Activated naive CD8-positive, alpha-beta T cell treated with anti-CD3 and anti-CD28 coated beads for 36 hours (primary cell): Measurements from ENCODE around the gene TAF1D. TPM values are rescaled to one million over a fixed set of nuclear protein-coding genes. Genes with fewer than 3 reads are reported as not detected.
"Not testable (repeated sequence)": the region's sequence is repeated elsewhere in the genome, so short reads cannot be mapped to it uniquely, and the experiment has no call there.

Experiments used
- DNase-seq: peaks from one replicate; pipeline ENCODE4 v3.0.0; 2021
- H3K27ac Mint-ChIP-seq: one replicate; pipeline ENCODE4 v1.8.0; 2022; ENCODE audit warnings: mild to moderate bottlenecking, moderate library complexity, mixed read lengths
- H3K27me3 Mint-ChIP-seq: one replicate; pipeline ENCODE4 v1.8.0; 2022; ENCODE audit warnings: mild to moderate bottlenecking, mixed read lengths
- H3K36me3 Mint-ChIP-seq: one replicate; pipeline ENCODE4 v1.8.0; 2021; ENCODE audit warnings: mild to moderate bottlenecking, mixed read lengths
- H3K4me1 Mint-ChIP-seq: one replicate; pipeline ENCODE4 v1.8.0; 2021; ENCODE audit warnings: mixed read lengths
- H3K4me3 Mint-ChIP-seq: one replicate; pipeline ENCODE4 v1.8.0; 2022; ENCODE audit warnings: mild to moderate bottlenecking, moderate library complexity, mixed read lengths
- H3K9me3 Mint-ChIP-seq: one replicate; pipeline ENCODE4 v1.8.0; 2022; ENCODE audit warnings: mixed read lengths
- total RNA-seq, 2 experiments: library from RNA; stranded (reverse); gene quantifications; one replicate each; pipeline ENCODE4 v1.2.3, GENCODE V29; 2021

The TAF1D gene, protein sequence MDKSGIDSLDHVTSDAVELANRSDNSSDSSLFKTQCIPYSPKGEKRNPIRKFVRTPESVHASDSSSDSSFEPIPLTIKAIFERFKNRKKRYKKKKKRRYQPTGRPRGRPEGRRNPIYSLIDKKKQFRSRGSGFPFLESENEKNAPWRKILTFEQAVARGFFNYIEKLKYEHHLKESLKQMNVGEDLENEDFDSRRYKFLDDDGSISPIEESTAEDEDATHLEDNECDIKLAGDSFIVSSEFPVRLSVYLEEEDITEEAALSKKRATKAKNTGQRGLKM
- 100 to 1,000 TPM; 314 to 324 TPM for total RNA-seq

DNA sequence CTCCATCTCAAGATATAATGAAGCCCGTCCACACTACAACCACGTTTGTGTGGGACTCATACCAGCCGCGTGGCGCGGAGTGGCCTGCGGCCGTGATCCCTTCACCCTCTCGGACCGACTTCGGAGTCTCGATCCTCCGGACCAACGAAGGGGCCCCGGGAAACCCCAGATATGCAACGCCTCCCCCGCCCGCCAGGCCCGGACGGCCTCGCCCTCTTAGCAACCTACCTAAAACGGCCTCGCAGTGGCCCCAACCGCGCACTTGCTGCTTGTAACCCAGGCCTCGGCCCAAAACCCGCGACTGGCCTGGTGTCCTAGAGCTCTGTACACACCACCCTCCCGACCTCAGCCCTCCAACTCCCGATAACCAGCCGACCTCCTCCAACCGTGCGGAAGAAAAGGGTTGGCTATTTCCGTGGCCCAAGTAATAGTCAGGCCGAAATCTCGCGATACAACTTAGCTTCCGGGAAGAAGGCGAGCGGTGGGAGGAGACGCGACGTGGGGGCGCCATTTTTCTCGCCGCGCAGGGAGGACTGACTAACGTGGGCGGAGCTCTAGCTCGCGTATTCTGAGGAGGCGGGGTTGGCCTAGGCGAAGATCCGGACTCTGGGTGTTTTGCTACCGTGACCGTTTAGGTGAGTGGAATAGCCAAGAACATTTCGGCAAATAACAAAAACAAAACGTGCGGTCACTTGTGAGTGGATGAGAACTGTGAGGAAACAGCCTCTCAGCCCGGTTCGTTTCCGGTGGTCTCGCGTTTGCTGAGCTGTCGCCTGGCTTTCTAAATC lies at the start of gene TAF1D, which contains the start of gene C11orf54:
Gene TAF1D, minus strand, starts transcription at position 402 of the 788 bp plus-strand sequence. CDS start 2,191 bp downstream, outside the sequence.
Gene C11orf54, plus strand, starts transcription at position 579 of the 788 bp plus-strand sequence. CDS start 5,722 bp downstream, outside the sequence.
- Mint-ChIP-seq H3K27ac (peak within 1 kb of the TSS; percentile 100), H3K4me1 (peaks cover 40% of the 10 kb centered on the region), H3K4me3 (peak within 1 kb of the TSS; percentile 100), H3K9me3 (no peaks in the 10 kb centered on the region), H3K36me3 (peaks cover 56% of the 10 kb centered on the region), H3K27me3 (peaks cover 11% of the 10 kb centered on the region)
- peak; percentile 94 for DNase-seq

DNA sequence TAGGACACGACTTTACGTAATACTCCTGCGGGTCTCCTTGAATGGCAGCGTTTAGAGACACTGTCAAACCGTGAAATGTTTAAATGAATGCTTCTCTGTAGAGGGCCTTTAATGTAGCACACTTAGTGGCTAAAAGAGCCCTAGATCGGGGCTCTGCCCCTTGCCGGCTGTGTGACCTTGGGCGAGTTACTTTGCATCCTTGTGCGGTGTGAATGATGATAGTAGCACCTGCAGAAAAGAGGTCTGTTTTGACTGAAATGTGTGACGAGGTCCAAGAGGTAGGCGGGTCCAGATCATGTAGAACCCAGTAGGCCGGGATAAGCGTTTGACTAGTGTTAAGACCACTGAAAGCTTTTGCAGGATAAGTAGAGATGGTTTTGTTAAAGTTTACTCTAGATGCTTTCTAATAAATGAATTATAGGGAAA lies 43.7 kb upstream of the TAF1D start:
- peak overlapping the region; percentile 96 for H3K27ac Mint-ChIP-seq
- H3K4me3 Mint-ChIP-seq: peak overlapping the region; percentile 99
- no peaks in the 10 kb centered on the region for H3K9me3 Mint-ChIP-seq
- H3K27me3 Mint-ChIP-seq: peaks cover 4% of the 10 kb centered on the region
- DNase-seq: peak; percentile 22
- H3K4me1 Mint-ChIP-seq: peaks cover 34% of the 10 kb centered on the region
- H3K36me3 Mint-ChIP-seq: peaks cover 32% of the 10 kb centered on the region

DNA sequence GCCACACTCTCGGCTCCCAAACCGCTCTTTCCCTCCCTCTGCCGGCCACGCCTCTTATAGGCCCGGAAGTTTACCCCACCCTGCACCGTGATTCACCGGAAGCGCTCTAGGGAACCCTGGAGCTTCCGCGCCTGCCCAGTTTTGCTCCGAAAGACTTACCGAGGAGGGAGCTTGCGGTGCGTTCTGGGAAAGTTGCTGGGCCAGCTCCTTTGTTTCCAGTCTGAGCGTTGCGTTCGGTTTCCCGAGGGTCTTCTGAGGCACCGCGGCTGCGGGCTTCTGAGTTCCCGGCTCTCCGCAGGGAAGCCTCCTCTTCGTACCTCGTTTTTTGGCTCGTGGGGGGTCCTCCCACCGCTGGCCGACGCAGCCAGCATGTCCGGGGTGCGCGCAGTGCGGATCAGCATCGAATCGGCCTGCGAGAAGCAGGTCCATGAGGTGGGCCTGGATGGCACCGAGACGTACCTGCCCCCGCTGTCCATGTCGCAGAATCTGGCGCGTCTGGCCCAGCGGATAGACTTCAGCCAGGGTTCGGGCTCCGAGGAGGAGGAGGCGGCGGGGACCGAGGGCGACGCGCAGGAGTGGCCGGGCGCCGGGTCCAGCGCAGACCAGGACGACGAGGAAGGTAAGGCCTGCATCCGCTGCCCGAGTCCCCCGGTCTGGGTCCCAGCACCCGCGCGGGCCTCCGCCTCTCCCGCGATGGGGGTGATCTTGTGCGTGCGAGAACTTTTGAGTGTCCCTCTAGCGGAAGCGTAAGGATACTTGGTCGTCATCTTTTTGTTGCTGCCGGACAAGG lies 43.0 kb upstream of the TAF1D start, which contains the start of gene MED17:
Gene MED17, plus strand, starts transcription at position 138 of the 790 bp plus-strand sequence. Its CDS starts 232 bp downstream, at position 370.
- Mint-ChIP-seq H3K27me3 (peaks cover 4% of the 10 kb centered on the region), H3K4me1 (peaks cover 30% of the 10 kb centered on the region)

DNA sequence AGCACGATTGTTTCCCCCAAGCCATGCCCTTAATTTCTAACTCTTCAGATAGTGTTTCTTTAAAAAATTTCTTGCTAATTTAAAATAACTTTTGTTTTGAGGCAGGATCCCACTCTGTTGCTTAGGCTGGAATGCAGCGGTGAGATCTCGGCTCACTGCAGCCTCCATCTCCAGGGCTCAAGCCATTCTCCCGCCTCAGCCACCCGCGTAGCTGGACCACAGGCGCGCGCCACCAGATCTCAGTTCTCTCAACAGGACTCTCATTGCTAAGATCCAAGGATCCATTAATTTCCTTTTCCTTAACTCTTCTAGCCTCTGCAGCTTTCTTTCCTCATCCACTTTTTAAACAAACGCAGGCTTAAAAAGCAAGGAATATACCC lies 42.5 kb upstream of the TAF1D start:
- peaks cover 29% of the 10 kb centered on the region for H3K4me1 Mint-ChIP-seq
- peak overlapping the region; percentile 96 for H3K27ac Mint-ChIP-seq

More for the DNA sequence above, 43.0 kb upstream of the TAF1D start, which contains the start of gene MED17:
- Mint-ChIP-seq H3K27ac (peak within 1 kb of the TSS; percentile 96), H3K9me3 (no peaks in the 10 kb centered on the region), H3K4me3 (peak within 1 kb of the TSS; percentile 99), H3K36me3 (peaks cover 38% of the 10 kb centered on the region)
- DNase-seq: peak; percentile 88

DNA sequence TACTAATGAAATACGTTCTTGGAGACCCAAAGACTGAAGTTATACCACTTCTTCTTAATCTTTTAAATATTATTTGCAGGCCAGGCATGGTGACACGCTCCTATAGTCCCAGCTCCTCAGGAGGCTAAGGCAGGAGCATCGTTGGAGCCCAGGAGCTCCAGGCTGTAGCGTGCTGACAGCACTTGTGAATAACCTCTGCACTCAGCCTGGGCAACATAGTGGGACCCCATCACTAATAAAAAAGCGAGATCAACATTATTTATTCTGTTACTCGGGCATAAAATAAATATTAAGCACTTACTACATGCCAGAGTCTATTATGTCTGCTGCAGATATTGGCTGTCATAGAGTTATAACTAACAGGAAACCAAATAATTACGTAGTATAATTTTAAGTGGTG lies 42.1 kb upstream of the TAF1D start:
- Mint-ChIP-seq H3K4me1 (peaks cover 27% of the 10 kb centered on the region), H3K27ac (peak overlapping the region; percentile 96), H3K9me3 (no peaks in the 10 kb centered on the region)

More for the DNA sequence above, 42.5 kb upstream of the TAF1D start:
- DNase-seq: no peak
- peak overlapping the region; percentile 99 for H3K4me3 Mint-ChIP-seq
- no peaks in the 10 kb centered on the region for H3K9me3 Mint-ChIP-seq
- peaks cover 4% of the 10 kb centered on the region for H3K27me3 Mint-ChIP-seq
- H3K36me3 Mint-ChIP-seq: peaks cover 40% of the 10 kb centered on the region

DNA sequence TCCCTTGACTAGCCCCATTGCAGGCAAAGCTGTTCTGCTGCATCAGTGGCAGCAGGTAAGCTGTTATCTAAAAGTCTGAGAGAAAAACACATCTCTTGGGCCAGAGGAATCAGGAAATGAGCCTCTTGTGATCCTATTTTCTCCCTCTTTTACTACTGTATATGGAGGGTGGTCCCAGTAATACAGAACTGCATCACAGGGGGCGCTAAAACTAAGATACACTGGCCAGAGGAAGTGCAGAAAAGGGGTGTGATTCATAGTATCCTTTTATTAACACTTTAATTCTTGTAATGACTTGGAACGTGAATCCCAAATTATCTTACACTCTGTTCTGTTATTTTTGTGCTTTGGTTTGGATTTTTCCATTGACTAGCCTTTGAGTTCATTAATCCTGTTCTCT lies 34.0 kb upstream of the TAF1D start:
- no peak for DNase-seq
- H3K27ac Mint-ChIP-seq: no peak overlapping the region
- H3K4me1 Mint-ChIP-seq: no peaks in the 10 kb centered on the region
- no peak overlapping the region for H3K4me3 Mint-ChIP-seq
- no peaks in the 10 kb centered on the region for H3K27me3 Mint-ChIP-seq
- peaks cover 2% of the 10 kb centered on the region for H3K9me3 Mint-ChIP-seq
- H3K36me3 Mint-ChIP-seq: peaks cover 15% of the 10 kb centered on the region

More for the DNA sequence above, 42.1 kb upstream of the TAF1D start:
- H3K4me3 Mint-ChIP-seq: peak overlapping the region; percentile 99
- peaks cover 4% of the 10 kb centered on the region for H3K27me3 Mint-ChIP-seq
- DNase-seq: no peak
- H3K36me3 Mint-ChIP-seq: peaks cover 42% of the 10 kb centered on the region

DNA sequence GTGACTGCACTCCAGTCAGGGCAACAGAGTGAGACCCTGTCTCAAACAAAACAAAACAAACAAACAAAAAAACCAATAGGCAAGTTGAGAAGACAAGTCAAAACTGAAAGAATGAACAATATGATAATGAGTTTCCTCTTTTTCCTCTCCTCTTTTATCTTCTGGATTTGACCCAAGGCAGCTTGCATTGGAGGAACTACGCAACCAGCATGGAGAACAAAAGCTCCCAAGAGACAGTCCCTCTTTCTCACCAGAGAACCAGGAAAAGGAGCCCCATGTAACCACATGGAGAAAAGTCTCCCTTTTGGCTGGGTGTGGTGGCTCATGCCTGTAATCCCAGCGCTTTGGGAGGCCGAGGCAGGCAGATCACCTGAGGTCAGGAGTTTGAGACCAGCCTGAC lies 33.3 kb upstream of the TAF1D start:
- H3K27ac Mint-ChIP-seq, H3K27me3 Mint-ChIP-seq, DNase-seq, H3K4me3 Mint-ChIP-seq, H3K9me3 Mint-ChIP-seq, H3K4me1 Mint-ChIP-seq: not testable (repeated sequence)
- peaks cover 10% of the 10 kb centered on the region for H3K36me3 Mint-ChIP-seq

DNA sequence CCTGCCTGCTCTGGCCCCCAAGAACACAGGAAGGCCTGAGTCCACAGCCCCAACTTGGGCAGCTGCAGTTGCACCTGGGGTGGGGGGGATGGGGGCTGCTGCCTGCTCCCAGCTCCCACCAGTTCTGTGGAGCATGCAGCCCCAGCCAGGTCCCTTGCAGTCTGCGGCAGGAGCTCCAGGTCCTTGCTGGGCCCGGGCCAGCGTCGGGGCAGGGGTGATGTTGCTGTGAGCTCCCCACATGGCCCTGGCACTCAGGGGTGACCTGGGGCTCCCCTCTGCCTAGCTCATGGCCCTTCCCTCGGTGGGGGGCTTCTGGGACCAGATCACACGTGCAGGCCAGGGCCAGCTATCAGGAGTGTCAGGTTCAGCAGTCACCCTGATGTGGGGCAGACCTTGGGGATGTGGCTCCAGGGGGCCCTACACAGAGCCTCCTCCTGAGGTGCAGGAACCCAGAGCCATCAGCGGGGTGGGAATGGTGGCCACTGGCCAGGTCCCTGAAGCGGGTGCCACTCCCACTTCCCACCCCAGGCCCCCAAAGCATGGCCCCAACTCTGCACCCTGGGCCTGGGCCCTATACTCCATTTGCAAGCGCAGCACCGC lies 32.4 kb upstream of the TAF1D start:
- Mint-ChIP-seq H3K36me3 (peaks cover 5% of the 10 kb centered on the region), H3K4me3 (no peak overlapping the region), H3K9me3 (peaks cover 2% of the 10 kb centered on the region), H3K27ac (no peak overlapping the region), H3K27me3 (no peaks in the 10 kb centered on the region), H3K4me1 (no peaks in the 10 kb centered on the region)
- DNase-seq: no peak

DNA sequence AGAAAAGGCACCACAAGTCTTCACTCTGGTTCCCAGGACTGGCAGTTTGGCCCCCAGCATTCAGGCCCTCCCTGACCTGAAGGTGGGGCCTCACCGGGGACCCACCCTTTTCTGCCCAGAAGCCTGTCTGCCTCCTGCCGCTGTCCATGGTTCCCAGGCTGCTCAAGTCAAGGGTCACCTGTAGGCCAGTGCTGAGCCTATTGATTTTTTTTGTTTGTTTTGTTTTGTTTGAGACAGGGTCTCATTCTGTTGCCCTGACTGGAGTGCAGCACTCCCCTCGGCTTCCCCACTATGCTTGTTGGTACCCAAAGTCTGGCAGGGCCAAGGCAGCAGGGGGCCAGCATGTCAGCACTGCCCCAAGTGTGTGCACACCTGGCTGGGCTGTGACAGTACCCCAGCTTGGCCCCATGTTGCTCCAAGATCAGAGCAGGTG lies 31.8 kb upstream of the TAF1D start:
- Mint-ChIP-seq H3K9me3 (peaks cover 2% of the 10 kb centered on the region), H3K4me3 (no peak overlapping the region), H3K36me3 (peaks cover 4% of the 10 kb centered on the region), H3K27ac (no peak overlapping the region), H3K27me3 (no peaks in the 10 kb centered on the region), H3K4me1 (no peaks in the 10 kb centered on the region)
- DNase-seq: no peak

DNA sequence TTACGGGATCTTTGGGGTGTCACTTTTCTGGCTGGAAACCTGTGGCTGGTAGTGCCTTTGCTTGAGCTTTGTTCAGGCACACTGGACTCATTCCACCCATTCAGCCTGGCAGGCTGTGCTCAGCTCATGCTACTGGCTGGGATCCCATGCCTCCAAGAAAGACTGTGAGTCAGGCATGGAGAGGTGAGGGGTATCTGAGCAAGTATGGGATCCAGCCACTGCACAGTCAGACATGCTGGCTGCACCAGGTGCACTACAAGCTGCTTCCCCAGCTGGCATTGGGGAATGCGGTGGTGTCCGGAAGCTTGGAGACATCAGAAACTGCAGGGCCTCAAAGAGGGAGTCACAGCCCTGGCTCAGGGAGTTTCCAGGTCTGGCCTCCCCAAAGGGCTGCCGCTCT lies 30.8 kb upstream of the TAF1D start:
- Mint-ChIP-seq H3K36me3 (peaks cover 4% of the 10 kb centered on the region), H3K27ac (no peak overlapping the region), H3K4me3 (no peak overlapping the region), H3K4me1 (no peaks in the 10 kb centered on the region), H3K9me3 (peaks cover 4% of the 10 kb centered on the region), H3K27me3 (no peaks in the 10 kb centered on the region)
- no peak for DNase-seq

DNA sequence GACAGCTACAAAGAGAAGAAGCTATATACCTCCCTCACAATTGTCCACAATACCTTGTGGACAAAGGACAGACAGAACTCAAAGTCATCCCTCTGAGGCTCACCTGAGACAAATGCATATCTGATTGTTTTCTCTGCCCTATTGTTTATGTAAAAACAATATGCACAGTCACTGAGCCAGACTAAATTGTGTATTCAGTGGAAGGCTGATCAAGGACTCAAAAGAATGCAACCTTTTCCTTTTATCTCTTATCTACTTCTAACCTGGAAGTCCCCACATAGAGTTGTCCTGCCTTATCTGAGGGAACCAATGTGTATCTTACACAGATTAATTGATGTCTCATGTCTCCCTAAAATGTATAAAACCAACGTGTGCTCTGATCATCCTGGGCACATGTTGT lies 28.9 kb upstream of the TAF1D start:
- Mint-ChIP-seq H3K4me3 (no peak overlapping the region), H3K4me1 (no peaks in the 10 kb centered on the region), H3K27ac (no peak overlapping the region), H3K9me3 (peaks cover 5% of the 10 kb centered on the region), H3K36me3 (peaks cover 15% of the 10 kb centered on the region), H3K27me3 (no peaks in the 10 kb centered on the region)
- DNase-seq: no peak

DNA sequence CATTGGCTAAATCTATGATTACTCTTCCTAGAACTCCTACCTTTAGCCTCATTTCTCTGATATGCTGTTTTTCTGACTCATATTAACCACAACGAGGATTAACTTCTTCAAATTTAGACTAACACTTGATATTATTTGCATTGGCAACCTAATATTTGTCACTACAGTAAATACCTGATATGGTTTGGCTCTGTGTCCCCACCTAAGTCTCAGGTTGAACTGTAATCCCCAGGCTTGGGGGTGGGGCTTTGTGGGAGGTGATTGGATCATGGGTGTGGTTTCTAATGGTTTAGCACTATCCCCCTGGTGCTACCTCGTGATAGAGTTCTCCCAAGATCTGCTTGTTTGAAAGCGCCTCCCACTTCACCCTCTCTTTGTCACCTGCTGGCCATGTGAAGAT lies 25.7 kb upstream of the TAF1D start:
- Mint-ChIP-seq H3K9me3 (peaks cover 5% of the 10 kb centered on the region), H3K27ac (no peak overlapping the region), H3K36me3 (peaks cover 14% of the 10 kb centered on the region), H3K27me3 (no peaks in the 10 kb centered on the region), H3K4me3 (no peak overlapping the region), H3K4me1 (no peaks in the 10 kb centered on the region)
- no peak for DNase-seq

DNA sequence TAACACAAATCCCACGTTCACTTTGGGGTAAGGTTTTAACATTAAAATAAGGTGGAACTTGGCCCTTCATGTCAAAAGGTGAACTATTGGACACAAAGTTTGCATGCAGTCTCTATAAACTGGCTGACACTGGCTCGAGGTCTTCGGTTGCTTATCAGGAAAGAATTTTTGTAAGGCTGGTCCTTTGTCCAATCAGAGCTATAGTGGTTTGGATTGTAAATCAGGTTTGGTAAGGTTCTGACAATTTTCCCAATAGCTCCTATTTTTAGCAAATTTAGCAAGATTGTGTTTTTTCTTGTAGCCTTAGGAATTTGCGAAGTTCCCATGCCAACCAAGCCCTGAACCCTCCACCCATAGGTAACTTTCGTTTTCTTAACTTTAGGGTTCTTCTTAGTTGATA lies 25.2 kb upstream of the TAF1D start:
- H3K4me3 Mint-ChIP-seq: no peak overlapping the region
- no peak for DNase-seq
- H3K9me3 Mint-ChIP-seq: peaks cover 3% of the 10 kb centered on the region
- no peaks in the 10 kb centered on the region for H3K4me1 Mint-ChIP-seq
- H3K36me3 Mint-ChIP-seq: peaks cover 11% of the 10 kb centered on the region
- H3K27me3 Mint-ChIP-seq: no peaks in the 10 kb centered on the region
- no peak overlapping the region for H3K27ac Mint-ChIP-seq

DNA sequence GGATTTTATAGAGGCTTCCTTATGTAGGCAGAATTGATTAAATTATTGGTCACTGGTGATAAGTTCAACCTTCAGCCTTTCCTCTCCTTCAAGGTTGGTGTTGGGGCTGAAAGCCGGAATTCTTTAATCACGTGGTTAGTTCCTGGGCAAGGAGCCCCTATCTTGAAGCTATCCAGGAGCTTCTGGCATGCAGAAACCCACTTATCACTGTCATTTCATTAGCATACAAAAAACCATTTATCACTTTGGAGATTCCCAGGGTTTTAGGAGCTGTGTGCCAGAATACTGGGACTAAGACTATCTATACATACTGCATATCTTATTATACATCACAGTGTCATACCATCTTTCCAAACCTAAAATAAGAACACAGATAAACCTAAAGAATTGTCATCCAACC lies 24.3 kb upstream of the TAF1D start:
- no peak overlapping the region for H3K4me3 Mint-ChIP-seq
- H3K4me1 Mint-ChIP-seq: no peaks in the 10 kb centered on the region
- H3K27me3 Mint-ChIP-seq: no peaks in the 10 kb centered on the region
- no peak overlapping the region for H3K27ac Mint-ChIP-seq
- peaks cover 11% of the 10 kb centered on the region for H3K36me3 Mint-ChIP-seq
- no peak for DNase-seq
- H3K9me3 Mint-ChIP-seq: peaks cover 3% of the 10 kb centered on the region
